Skeletal muscle satellite cell (primary cell): ENCODE measurements around the gene HTRA2.

ENCODE experiments used
- H3K27me3 ChIP-seq: 2 replicates; pipeline ENCODE4 v1.7.0; 2013; ENCODE audit warnings: low read length; ENCODE audit not compliant: control insufficient read depth, insufficient read depth
- H3K36me3 ChIP-seq: 2 replicates; pipeline ENCODE4 v1.7.0; 2013; ENCODE audit warnings: mild to moderate bottlenecking, control low read depth, low read length; ENCODE audit not compliant: insufficient read depth
- H3K4me1 ChIP-seq: 2 replicates; pipeline ENCODE4 v1.7.0; 2013; ENCODE audit warnings: low read length; ENCODE audit not compliant: control insufficient read depth, insufficient read depth
- H3K4me2 ChIP-seq: 2 replicates; pipeline ENCODE4 v1.7.0; 2013; ENCODE audit warnings: mild to moderate bottlenecking, low read length
- H3K4me3 ChIP-seq: 2 replicates; pipeline ENCODE4 v1.7.0; 2013; ENCODE audit warnings: low read length
- H3K9ac ChIP-seq: 2 replicates; pipeline ENCODE4 v1.7.0; 2013; ENCODE audit warnings: mild to moderate bottlenecking, low read depth, low read length, moderate library complexity
- H3K9me3 ChIP-seq: replicated peaks from 2 replicates; pipeline ENCODE4 v1.7.0; 2013; ENCODE audit warnings: mild to moderate bottlenecking, control low read depth, low read length

HTRA2 gene

GRCh38 chr2:74526649-74527230, 3.0 kb upstream of the HTRA2 start:
- H3K9ac ChIP-seq, result no peak overlapping the region
- H3K9me3 ChIP-seq, result no peaks in the 10 kb centered on the region
- H3K4me1 ChIP-seq, result peaks cover 20% of the 10 kb centered on the region
- H3K4me2 ChIP-seq, result no peak overlapping the region
- no peaks in the 10 kb centered on the region for H3K27me3 ChIP-seq
- H3K4me3 ChIP-seq, result no peak overlapping the region
- H3K36me3 ChIP-seq, result peaks cover 31% of the 10 kb centered on the region

GRCh38 chr2:74527741-74528140, 2.0 kb upstream of the HTRA2 start:
- Histone ChIP-seq H3K4me3 (peak overlapping the region; percentile 85), H3K9ac (no peak overlapping the region), H3K4me2 (peak overlapping the region; percentile 87), H3K27me3 (no peaks in the 10 kb centered on the region), H3K9me3 (no peaks in the 10 kb centered on the region), H3K36me3 (peaks cover 35% of the 10 kb centered on the region), H3K4me1 (peaks cover 20% of the 10 kb centered on the region)

DNA sequence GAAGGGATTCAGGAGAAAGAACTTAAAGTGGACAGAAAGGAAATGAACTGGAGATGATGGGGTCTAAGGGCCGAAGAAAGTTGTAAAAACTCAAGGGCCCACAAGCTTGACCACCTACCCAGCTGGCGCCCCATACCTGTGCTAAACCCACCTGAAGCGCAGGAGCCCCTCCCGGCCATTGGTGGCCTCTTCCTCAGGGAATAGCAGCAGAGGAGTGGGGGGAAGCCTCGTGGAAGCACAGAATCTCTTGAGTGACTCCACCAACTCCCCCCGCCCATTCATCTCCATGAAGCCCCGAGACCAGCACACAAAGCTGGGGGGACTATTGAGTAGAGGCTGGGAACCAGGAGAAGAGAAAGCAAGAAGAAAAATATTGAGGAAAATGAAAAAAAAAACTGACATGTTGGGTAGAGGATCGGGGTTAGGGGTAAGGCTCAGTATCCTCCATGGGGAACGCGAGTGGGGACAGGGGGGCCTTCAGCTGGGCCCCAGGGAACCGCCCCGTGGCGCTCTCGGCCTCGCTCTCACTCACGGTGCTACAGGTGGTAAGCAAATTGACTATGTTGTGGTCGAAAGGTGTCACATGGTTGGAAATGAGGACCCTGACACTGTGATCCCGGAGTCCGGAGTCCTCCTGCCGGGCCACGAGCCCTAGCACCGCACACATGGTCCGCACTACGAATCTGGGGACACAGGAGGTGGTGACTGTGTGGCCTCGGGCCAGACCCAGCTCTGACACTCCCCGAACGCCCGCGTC, 955 bp upstream of the HTRA2 start:
- peaks cover 43% of the 10 kb centered on the region for H3K36me3 ChIP-seq
- H3K27me3 ChIP-seq, result no peaks in the 10 kb centered on the region
- no peaks in the 10 kb centered on the region for H3K9me3 ChIP-seq
- H3K4me3 ChIP-seq, result peak overlapping the region; percentile 85
- H3K4me1 ChIP-seq, result peaks cover 20% of the 10 kb centered on the region
- peak overlapping the region; percentile 87 for H3K4me2 ChIP-seq
- peak overlapping the region; percentile 93 for H3K9ac ChIP-seq

DNA sequence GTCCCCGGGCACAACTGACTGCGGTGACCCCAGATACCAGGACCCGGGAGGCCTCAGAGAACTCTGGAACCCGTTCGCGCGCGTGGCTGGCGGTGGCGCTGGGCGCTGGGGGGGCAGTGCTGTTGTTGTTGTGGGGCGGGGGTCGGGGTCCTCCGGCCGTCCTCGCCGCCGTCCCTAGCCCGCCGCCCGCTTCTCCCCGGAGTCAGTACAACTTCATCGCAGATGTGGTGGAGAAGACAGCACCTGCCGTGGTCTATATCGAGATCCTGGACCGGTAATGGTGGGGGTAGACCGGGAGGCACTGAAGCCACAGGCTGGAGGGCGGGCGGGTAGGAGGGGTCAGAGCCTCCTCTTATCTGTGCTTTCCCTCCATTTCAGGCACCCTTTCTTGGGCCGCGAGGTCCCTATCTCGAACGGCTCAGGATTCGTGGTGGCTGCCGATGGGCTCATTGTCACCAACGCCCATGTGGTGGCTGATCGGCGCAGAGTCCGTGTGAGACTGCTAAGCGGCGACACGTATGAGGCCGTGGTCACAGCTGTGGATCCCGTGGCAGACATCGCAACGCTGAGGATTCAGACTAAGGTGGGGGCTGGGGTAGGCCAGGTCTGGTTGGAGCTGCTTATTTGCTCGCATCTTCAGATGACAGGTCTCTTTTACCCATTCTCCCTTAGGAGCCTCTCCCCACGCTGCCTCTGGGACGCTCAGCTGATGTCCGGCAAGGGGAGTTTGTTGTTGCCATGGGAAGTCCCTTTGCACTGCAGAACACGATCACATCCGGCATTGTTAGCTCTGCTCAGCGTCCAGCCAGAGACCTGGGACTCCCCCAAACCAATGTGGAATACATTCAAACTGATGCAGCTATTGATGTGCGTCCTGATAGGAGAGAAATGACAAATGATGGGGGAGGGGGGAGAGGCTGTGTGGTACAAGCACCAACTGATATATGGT, 780 bp downstream of the HTRA2 start:
- H3K9ac ChIP-seq, result peak overlapping the region; percentile 85
- H3K9me3 ChIP-seq, result no peaks in the 10 kb centered on the region
- peaks cover 45% of the 10 kb centered on the region for H3K36me3 ChIP-seq
- H3K4me3 ChIP-seq, result peak overlapping the region; percentile 85
- H3K27me3 ChIP-seq, result no peaks in the 10 kb centered on the region
- H3K4me1 ChIP-seq, result peaks cover 20% of the 10 kb centered on the region
- H3K4me2 ChIP-seq, result peak overlapping the region; percentile 99

DNA sequence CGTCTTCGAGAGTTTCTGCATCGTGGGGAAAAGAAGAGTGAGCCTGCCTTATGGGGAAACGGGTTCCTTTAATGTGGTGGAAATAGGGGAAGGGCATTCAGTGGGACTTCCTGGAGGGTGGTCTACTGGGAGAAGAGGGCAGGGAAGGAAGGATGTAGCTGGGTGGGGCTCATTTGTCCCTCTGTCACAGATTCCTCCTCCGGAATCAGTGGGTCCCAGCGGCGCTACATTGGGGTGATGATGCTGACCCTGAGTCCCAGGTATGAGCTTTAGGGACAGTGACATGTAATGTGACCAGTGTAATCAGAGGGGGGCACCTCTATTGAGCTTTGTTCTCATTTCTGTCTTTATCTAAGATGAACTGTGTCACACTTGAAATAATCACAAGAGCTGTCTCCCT, 1.9 kb downstream of the HTRA2 start:
- Histone ChIP-seq H3K9ac (peak overlapping the region; percentile 85), H3K9me3 (no peaks in the 10 kb centered on the region), H3K4me3 (no peak overlapping the region), H3K4me1 (peaks cover 20% of the 10 kb centered on the region), H3K4me2 (peak overlapping the region; percentile 99), H3K36me3 (peaks cover 33% of the 10 kb centered on the region), H3K27me3 (no peaks in the 10 kb centered on the region)

DNA sequence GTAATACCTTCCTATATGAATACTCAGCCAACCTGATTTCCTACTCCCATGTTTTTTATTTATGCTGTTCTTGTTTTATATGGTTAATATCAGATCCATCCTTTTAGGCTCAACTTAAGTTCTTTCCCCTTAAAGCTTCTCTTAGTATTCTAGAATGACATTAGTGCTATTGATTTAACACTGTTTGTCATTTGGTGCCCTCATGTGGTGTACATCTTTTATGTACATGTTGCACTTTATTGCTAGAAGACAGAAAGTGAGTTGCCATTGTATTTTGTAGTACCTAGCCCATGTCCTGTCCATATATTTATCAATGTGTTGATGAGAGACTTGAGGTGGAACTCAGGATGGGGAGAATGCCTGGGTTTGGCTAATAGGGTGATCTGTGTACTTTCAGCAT, 2.5 kb downstream of the HTRA2 start:
- no peak overlapping the region for H3K9ac ChIP-seq
- H3K4me2 ChIP-seq, result no peak overlapping the region
- no peak overlapping the region for H3K4me3 ChIP-seq
- no peaks in the 10 kb centered on the region for H3K9me3 ChIP-seq
- peaks cover 28% of the 10 kb centered on the region for H3K36me3 ChIP-seq
- H3K4me1 ChIP-seq, result peaks cover 20% of the 10 kb centered on the region
- H3K27me3 ChIP-seq, result no peaks in the 10 kb centered on the region

DNA sequence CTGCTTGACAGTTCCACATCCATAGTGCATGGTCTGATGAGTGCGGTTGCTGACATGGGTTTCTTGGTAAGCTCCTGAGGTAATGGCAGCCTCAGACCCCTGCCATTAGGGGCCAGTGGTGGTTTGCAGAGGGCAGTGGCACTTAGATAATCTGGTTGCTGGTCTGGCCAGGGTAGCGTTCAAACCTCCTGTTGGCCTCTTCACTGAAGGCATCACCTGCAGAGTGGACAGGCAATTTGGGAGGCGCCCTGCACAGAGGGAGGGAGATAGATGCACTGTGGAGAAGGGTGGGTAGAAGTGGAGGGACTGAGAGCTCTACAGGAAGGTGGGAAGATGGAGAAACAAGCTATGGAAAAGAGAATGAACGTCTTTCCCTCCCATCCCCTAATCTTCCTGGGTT, 3.7 kb downstream of the HTRA2 start:
- H3K4me2 ChIP-seq, result no peak overlapping the region
- H3K4me3 ChIP-seq, result no peak overlapping the region
- H3K27me3 ChIP-seq, result no peaks in the 10 kb centered on the region
- peaks cover 14% of the 10 kb centered on the region for H3K4me1 ChIP-seq
- H3K9ac ChIP-seq, result no peak overlapping the region
- peaks cover 17% of the 10 kb centered on the region for H3K36me3 ChIP-seq
- H3K9me3 ChIP-seq, result no peaks in the 10 kb centered on the region

GRCh38 chr2:74534411-74534810, 4.7 kb downstream of the HTRA2 start:
- Histone ChIP-seq H3K4me3 (no peak overlapping the region), H3K4me1 (peaks cover 12% of the 10 kb centered on the region), H3K36me3 (peaks cover 18% of the 10 kb centered on the region), H3K9ac (no peak overlapping the region), H3K27me3 (no peaks in the 10 kb centered on the region), H3K4me2 (no peak overlapping the region), H3K9me3 (no peaks in the 10 kb centered on the region)

DNA sequence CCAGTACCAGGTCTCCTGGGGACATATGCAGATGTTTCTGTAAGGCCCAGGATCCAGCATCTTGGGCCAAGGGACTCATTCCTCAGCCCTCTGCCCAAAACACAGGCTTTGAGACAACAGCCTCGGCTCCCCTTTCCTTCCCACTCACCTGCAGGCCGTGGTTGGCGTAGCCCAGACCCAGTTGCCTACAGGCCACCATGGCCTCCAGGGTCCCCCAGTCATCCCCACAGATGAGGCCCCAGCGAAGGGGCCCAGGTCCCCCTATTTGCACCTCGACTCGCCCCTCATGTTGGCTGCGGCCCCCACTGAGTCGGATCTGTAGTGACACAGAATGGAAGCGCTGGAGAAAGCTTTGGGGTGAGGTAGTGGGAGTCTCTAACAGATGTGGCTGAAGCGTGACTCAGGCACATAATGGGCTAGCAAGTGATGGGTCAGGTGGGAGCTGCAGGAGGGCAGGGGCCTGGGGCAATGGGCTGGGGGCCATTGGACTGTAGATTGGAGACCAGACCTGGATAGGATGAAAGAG, 5.8 kb downstream of the HTRA2 start:
- H3K9me3 ChIP-seq, result no peaks in the 10 kb centered on the region
- H3K4me1 ChIP-seq, result peaks cover 12% of the 10 kb centered on the region
- no peak overlapping the region for H3K4me3 ChIP-seq
- H3K9ac ChIP-seq, result no peak overlapping the region
- H3K4me2 ChIP-seq, result no peak overlapping the region
- H3K36me3 ChIP-seq, result peaks cover 20% of the 10 kb centered on the region
- H3K27me3 ChIP-seq, result no peaks in the 10 kb centered on the region

DNA sequence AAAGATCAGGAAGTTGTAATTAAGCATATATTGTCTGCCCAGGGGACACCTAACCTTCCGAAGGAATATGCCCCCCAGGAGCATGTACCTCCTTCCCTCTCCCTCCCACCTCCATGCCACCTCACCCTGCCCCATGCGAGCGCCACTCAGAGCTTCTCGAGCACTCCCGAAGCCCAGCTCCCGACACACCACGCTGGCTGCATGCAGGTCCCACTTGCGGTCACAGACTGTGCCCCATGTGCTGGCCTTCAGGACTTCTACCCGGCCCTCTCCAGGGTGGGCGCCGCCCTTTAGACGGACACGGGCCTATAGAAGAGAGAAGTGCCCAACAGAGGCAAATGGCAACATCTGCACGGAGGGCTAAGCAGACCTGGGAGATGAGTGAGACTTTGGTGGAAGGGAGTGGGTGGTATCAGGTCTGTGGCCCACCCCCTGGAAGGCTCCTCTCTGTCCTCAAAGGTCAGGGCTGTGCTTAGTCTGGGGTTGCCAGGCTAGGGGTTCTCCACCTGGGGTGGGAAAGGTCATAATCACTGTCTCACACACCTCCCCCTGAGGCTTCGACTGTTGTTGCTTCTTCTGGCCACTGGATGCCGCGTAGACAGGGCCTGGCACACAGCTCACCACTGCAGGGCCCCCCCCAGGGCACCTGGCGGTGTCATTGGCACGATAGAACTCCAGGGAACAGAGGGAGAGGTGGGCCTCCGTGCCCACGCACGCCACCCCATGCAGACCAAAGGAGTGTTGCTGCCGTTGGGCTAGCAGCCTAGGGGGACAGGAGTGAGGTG, 6.6 kb downstream of the HTRA2 start:
- Histone ChIP-seq H3K9me3 (no peaks in the 10 kb centered on the region), H3K4me3 (no peak overlapping the region), H3K9ac (no peak overlapping the region), H3K27me3 (no peaks in the 10 kb centered on the region), H3K4me2 (no peak overlapping the region), H3K4me1 (peaks cover 3% of the 10 kb centered on the region), H3K36me3 (peaks cover 20% of the 10 kb centered on the region)

- Histone ChIP-seq H3K9me3 (no peaks in the 10 kb centered on the region), H3K27me3 (no peaks in the 10 kb centered on the region), H3K9ac (no peak overlapping the region), H3K4me3 (no peak overlapping the region), H3K4me1 (no peaks in the 10 kb centered on the region), H3K36me3 (peaks cover 20% of the 10 kb centered on the region), H3K4me2 (no peak overlapping the region)
Measured at GRCh38 chr2:74537140-74537539, 7.4 kb downstream of the HTRA2 start.
